Caco-2 (cell line): ENCODE data around the gene GRK5. TPM values are rescaled to one million over a fixed set of nuclear protein-coding genes. Genes with fewer than 3 reads are reported as not detected.

Experiments
- BruUV-seq: library from RNA; stranded (reverse); fragments of 400-500 nt; replicated peaks from 2 replicates; lab custom pipeline; 2021; lab: Mats Ljungman, UMichigan
- CTCF ChIA-PET: fragments of 300-600 bp; sonication (Branson Sonifier 250); formaldehyde crosslinking; loops from one replicate; lab custom pipeline; 2022; ENCODE audit warnings: antibody characterized with exemption; lab: Charles Lee
- POLR2A ChIA-PET: fragments of 300-600 bp; sonication (Branson Sonifier 250); formaldehyde crosslinking; loops from one replicate; lab custom pipeline; 2022; ENCODE audit warnings: antibody characterized with exemption; lab: Charles Lee
- DNase-seq, 2 experiments: peaks; one replicate each; pipeline versions ENCODE4 v3.0.0 to v3.0.0-alpha.2; 2020 to 2022
- H3K27me3 ChIP-seq: replicated peaks from 2 replicates; pipeline ENCODE4 v1.6.0; 2011; ENCODE audit warnings: low read length; ENCODE audit not compliant: control insufficient read depth, insufficient read depth
- H3K36me3 ChIP-seq: 2 replicates; pipeline ENCODE4 v1.5.1; 2011; ENCODE audit warnings: low read length; ENCODE audit not compliant: control insufficient read depth, insufficient read depth
- H3K4me1 ChIP-seq: fragments of 250-450 bp; sonication (Bioruptor Pico); 2 replicates; pipeline ENCODE4 v1.5.1; 2020; ENCODE audit warnings: mild to moderate bottlenecking
- H3K4me3 ChIP-seq: 2 replicates; pipeline ENCODE4 v1.5.1; 2011; ENCODE audit warnings: low read depth, mild to moderate bottlenecking, control low read depth, low read length
- H3K9me3 ChIP-seq: fragments of 250-450 bp; sonication (Bioruptor Pico); 2 replicates; pipeline ENCODE4 v1.5.1; 2020; ENCODE audit warnings: mild to moderate bottlenecking, moderate library complexity
- H3K27ac Mint-ChIP-seq: one replicate; pipeline ENCODE4 v1.8.0; 2022; ENCODE audit warnings: mixed read lengths; ENCODE audit not compliant: unreplicated experiment
- H3K27me3 Mint-ChIP-seq: one replicate; pipeline ENCODE4 v1.8.0; 2022; ENCODE audit warnings: mixed read lengths; ENCODE audit not compliant: insufficient read depth, unreplicated experiment
- H3K36me3 Mint-ChIP-seq: one replicate; pipeline ENCODE4 v1.8.0; 2022; ENCODE audit warnings: mild to moderate bottlenecking, mixed read lengths; ENCODE audit not compliant: insufficient read depth, unreplicated experiment
- H3K4me1 Mint-ChIP-seq: one replicate; pipeline ENCODE4 v1.8.0; 2022; ENCODE audit warnings: low read depth, mixed read lengths; ENCODE audit not compliant: unreplicated experiment
- H3K4me3 Mint-ChIP-seq: one replicate; pipeline ENCODE4 v1.8.0; 2022; ENCODE audit warnings: mild to moderate bottlenecking, moderate library complexity, mixed read lengths; ENCODE audit not compliant: unreplicated experiment
- H3K9me3 Mint-ChIP-seq: one replicate; pipeline ENCODE4 v1.8.0; 2022; ENCODE audit warnings: mixed read lengths; ENCODE audit not compliant: unreplicated experiment
- intact Hi-C: fragments of 100-400 bp; cut with micrococcal nuclease; formaldehyde crosslinking; loops from one replicate; pipeline ENCODE4 v1.10.0; 2022; ENCODE audit not compliant: unreplicated experiment
- total RNA-seq: library from RNA; stranded (reverse); gene quantifications from 2 replicates; pipeline ENCODE4 v1.2.3, GENCODE V29; 2022
- TF ChIP-seq, protein P1 (sequence below), 2 experiments: fragments of 200-600 bp in 1 of 2; IDR thresholded peaks; 1 replicate in 1 of 2; 2 replicates in 1 of 2; pipeline versions ENCODE4 v1.5.1 to v1.8.0; 2011 to 2022; ENCODE audit warnings: antibody characterized with exemption in 1 of 2, control low read depth in 1 of 2, inconsistent platforms in 1 of 2, low read depth in 1 of 2, low read length in 1 of 2, mild to moderate bottlenecking in 1 of 2, moderate library complexity in 1 of 2; ENCODE audit not compliant: insufficient read depth in 1 of 2, severe bottlenecking in 1 of 2, unreplicated experiment in 1 of 2

Gene GRK5
- total RNA-seq, 1 experiment from 2014 or later = 7.7 TPM

DNA sequence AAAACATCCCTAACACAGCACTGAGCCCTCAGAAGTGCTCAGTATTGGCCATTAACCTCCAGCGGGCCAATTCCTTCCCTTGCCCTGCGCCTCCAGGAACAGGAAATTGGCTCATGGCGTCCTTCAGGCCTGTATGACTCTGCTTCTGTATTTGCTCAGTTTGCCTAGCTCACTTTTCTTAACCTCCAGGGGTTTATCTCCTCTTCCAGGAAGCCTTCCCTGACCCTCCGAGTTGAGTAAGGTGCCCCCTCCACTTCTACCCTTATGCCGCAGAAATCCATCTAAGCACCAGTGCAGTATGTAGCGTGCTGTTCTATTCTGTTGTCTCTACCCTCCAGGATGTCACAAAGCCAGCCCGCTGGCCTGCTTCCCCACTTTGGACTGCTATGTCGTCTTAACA lies 40.8 kb upstream of the GRK5 start:
- Mint-ChIP-seq H3K4me1 (no peaks in the 10 kb centered on the region), H3K9me3 (no peaks in the 10 kb centered on the region), H3K4me3 (peak overlapping the region; percentile 87), H3K27ac (peak overlapping the region; percentile 95), H3K36me3 (peaks cover 41% of the 10 kb centered on the region), H3K27me3 (no peaks in the 10 kb centered on the region)
- ChIA-PET POLR2A (no interaction called here), CTCF (no interaction called here)
- no TSS peak for BruUV-seq
- TF ChIP-seq, protein P1, sequence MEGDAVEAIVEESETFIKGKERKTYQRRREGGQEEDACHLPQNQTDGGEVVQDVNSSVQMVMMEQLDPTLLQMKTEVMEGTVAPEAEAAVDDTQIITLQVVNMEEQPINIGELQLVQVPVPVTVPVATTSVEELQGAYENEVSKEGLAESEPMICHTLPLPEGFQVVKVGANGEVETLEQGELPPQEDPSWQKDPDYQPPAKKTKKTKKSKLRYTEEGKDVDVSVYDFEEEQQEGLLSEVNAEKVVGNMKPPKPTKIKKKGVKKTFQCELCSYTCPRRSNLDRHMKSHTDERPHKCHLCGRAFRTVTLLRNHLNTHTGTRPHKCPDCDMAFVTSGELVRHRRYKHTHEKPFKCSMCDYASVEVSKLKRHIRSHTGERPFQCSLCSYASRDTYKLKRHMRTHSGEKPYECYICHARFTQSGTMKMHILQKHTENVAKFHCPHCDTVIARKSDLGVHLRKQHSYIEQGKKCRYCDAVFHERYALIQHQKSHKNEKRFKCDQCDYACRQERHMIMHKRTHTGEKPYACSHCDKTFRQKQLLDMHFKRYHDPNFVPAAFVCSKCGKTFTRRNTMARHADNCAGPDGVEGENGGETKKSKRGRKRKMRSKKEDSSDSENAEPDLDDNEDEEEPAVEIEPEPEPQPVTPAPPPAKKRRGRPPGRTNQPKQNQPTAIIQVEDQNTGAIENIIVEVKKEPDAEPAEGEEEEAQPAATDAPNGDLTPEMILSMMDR (IDR thresholded peaks at IDR 0.05; ENCODE audit: insufficient read depth in 1 of 2, low read depth in 1 of 2, low read length in 1 of 2, severe bottlenecking in 1 of 2, unreplicated experiment in 1 of 2) = no peak
- Histone ChIP-seq H3K36me3 (peaks cover 4% of the 10 kb centered on the region), H3K4me3 (no peak overlapping the region), H3K27me3 (no peaks in the 10 kb centered on the region), H3K9me3 (no peaks in the 10 kb centered on the region), H3K4me1 (peaks cover 6% of the 10 kb centered on the region; the same call in 1 of the 2 replicates)
- no peak for DNase-seq
- intact Hi-C loops = no loop called here

- Histone ChIP-seq H3K4me3 (no peak overlapping the region), H3K9me3 (no peaks in the 10 kb centered on the region), H3K27me3 (no peaks in the 10 kb centered on the region), H3K4me1 (peaks cover 6% of the 10 kb centered on the region; the same call in 1 of the 2 replicates), H3K36me3 (peaks cover 5% of the 10 kb centered on the region)
- no TSS peak for BruUV-seq
- Mint-ChIP-seq H3K36me3 (peaks cover 41% of the 10 kb centered on the region), H3K9me3 (no peaks in the 10 kb centered on the region), H3K4me1 (no peaks in the 10 kb centered on the region), H3K4me3 (peak overlapping the region; percentile 87), H3K27me3 (no peaks in the 10 kb centered on the region), H3K27ac (peak overlapping the region; percentile 95)
- intact Hi-C loops = no loop called here
- DNase-seq = no peak
- CTCF ChIA-PET = no interaction called here
- POLR2A ChIA-PET = no interaction called here
- TF ChIP-seq, protein P1 (IDR thresholded peaks at IDR 0.05; ENCODE audit: insufficient read depth in 1 of 2, low read depth in 1 of 2, low read length in 1 of 2, severe bottlenecking in 1 of 2, unreplicated experiment in 1 of 2) = no peak
Measured at GRCh38 chr10:119167041-119167440, 40.3 kb upstream of the GRK5 start.

DNA sequence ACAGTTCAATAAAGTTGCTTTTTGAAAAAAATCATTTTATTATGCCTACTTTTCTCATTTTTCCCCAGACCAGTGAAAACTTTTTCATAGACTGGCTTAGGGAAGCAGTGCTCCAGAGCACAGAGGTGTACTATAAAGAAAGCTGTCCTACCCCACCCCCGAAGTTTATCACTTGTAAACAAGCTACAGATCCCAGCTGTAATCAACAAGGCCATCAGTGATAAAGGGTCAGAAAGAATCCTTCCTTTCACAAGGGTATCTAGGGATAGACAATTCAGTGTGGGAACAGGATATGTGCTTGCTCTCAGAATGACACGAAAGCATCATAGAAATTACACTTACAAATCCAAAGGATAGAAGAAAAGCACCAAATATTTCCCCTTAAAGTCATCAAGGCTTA lies 33.3 kb upstream of the GRK5 start:
- H3K4me3 Mint-ChIP-seq = no peak overlapping the region
- H3K36me3 Mint-ChIP-seq = peaks cover 76% of the 10 kb centered on the region
- H3K4me1 ChIP-seq = peaks cover 8% of the 10 kb centered on the region
- H3K27ac Mint-ChIP-seq = no peak overlapping the region
- no peaks in the 10 kb centered on the region for H3K27me3 Mint-ChIP-seq
- no peaks in the 10 kb centered on the region for H3K9me3 Mint-ChIP-seq
- intact Hi-C loops = no loop called here
- H3K36me3 ChIP-seq = peaks cover 6% of the 10 kb centered on the region
- no TSS peak for BruUV-seq
- peaks cover 7% of the 10 kb centered on the region for H3K4me1 Mint-ChIP-seq
- no peak for DNase-seq
- H3K4me3 ChIP-seq = no peak overlapping the region
- TF ChIP-seq, protein P1 (IDR thresholded peaks at IDR 0.05; ENCODE audit: insufficient read depth in 1 of 2, low read depth in 1 of 2, low read length in 1 of 2, severe bottlenecking in 1 of 2, unreplicated experiment in 1 of 2) = no peak
- no peaks in the 10 kb centered on the region for H3K27me3 ChIP-seq
- CTCF ChIA-PET = no interaction called here
- POLR2A ChIA-PET = no interaction called here
- H3K9me3 ChIP-seq = no peaks in the 10 kb centered on the region
